Measurements from ENCODE around the gene XRRA1. TPM values are rescaled to one million over a fixed set of nuclear protein-coding genes. Genes with fewer than 3 reads are reported as not detected.

Gene XRRA1
- total RNA-seq, 1 experiment from 2014 or later: 10.4 TPM

DNA sequence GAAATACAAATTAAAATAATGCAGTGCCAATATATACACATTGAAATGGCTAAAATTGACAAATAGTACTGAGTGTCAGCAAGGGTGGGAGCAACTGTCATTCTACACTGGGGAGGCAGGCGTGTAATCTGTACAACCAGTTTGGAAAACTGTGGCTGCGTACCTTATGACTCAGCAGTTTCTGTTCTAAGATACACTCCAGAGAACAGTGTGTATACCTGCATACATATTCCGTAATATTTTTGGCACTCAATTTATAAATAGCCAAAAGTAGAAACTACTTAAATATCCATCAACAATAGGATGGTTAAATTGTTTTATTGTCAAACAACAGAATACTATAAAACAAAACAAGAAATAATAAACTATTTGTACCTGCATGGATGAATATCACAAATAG is 142.6 kb downstream of the XRRA1 start (continued):
- TF ChIP-seq FOXP1 (CRISPR knock-in tag; IDR thresholded peaks at IDR 0.05; ENCODE audit: borderline replicate concordance) (no peak), ZNF263 (CRISPR knock-in tag; IDR thresholded peaks at IDR 0.05; ENCODE audit: low read depth) (no peak), FOXK1 (CRISPR knock-in tag; IDR thresholded peaks at IDR 0.05) (no peak), CBFB (CRISPR knock-in tag; IDR thresholded peaks at IDR 0.05; ENCODE audit: low read depth) (no peak)
- TF ChIP-seq, protein P1, sequence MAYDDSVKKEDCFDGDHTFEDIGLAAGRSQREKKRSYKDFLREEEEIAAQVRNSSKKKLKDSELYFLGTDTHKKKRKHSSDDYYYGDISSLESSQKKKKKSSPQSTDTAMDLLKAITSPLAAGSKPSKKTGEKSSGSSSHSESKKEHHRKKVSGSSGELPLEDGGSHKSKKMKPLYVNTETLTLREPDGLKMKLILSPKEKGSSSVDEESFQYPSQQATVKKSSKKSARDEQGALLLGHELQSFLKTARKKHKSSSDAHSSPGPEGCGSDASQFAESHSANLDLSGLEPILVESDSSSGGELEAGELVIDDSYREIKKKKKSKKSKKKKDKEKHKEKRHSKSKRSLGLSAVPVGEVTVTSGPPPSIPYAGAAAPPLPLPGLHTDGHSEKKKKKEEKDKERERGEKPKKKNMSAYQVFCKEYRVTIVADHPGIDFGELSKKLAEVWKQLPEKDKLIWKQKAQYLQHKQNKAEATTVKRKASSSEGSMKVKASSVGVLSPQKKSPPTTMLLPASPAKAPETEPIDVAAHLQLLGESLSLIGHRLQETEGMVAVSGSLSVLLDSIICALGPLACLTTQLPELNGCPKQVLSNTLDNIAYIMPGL (CRISPR knock-in tag; IDR thresholded peaks at IDR 0.05): no peak
- TF ChIP-seq, protein P2, sequence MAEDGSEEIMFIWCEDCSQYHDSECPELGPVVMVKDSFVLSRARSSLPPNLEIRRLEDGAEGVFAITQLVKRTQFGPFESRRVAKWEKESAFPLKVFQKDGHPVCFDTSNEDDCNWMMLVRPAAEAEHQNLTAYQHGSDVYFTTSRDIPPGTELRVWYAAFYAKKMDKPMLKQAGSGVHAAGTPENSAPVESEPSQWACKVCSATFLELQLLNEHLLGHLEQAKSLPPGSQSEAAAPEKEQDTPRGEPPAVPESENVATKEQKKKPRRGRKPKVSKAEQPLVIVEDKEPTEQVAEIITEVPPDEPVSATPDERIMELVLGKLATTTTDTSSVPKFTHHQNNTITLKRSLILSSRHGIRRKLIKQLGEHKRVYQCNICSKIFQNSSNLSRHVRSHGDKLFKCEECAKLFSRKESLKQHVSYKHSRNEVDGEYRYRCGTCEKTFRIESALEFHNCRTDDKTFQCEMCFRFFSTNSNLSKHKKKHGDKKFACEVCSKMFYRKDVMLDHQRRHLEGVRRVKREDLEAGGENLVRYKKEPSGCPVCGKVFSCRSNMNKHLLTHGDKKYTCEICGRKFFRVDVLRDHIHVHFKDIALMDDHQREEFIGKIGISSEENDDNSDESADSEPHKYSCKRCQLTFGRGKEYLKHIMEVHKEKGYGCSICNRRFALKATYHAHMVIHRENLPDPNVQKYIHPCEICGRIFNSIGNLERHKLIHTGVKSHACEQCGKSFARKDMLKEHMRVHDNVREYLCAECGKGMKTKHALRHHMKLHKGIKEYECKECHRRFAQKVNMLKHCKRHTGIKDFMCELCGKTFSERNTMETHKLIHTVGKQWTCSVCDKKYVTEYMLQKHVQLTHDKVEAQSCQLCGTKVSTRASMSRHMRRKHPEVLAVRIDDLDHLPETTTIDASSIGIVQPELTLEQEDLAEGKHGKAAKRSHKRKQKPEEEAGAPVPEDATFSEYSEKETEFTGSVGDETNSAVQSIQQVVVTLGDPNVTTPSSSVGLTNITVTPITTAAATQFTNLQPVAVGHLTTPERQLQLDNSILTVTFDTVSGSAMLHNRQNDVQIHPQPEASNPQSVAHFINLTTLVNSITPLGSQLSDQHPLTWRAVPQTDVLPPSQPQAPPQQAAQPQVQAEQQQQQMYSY (CRISPR knock-in tag; IDR thresholded peaks at IDR 0.05): no peak

- Mint-ChIP-seq H3K9me3 (peaks cover 15% of the 10 kb centered on the region), H3K36me3 (peaks cover 45% of the 10 kb centered on the region), H3K27me3 (ENCODE audit: low read depth) (no peaks in the 10 kb centered on the region), H3K4me1 (peaks cover 4% of the 10 kb centered on the region; the same call in 1 of the 2 replicates), H3K27ac (no peak overlapping the region), H3K4me3 (no peak overlapping the region)
- no peak for DNase-seq (ENCODE audit: low spot score)
- ChIA-PET CTCF (interaction anchor here (1.0 kb wide), 1 partner anchor 89 kb away, joined by 3 read pairs; no protein-coding TSS in a partner anchor), POLR2A (no interaction called here)
- ATAC-seq: no peak
- TF ChIP-seq, protein P3, sequence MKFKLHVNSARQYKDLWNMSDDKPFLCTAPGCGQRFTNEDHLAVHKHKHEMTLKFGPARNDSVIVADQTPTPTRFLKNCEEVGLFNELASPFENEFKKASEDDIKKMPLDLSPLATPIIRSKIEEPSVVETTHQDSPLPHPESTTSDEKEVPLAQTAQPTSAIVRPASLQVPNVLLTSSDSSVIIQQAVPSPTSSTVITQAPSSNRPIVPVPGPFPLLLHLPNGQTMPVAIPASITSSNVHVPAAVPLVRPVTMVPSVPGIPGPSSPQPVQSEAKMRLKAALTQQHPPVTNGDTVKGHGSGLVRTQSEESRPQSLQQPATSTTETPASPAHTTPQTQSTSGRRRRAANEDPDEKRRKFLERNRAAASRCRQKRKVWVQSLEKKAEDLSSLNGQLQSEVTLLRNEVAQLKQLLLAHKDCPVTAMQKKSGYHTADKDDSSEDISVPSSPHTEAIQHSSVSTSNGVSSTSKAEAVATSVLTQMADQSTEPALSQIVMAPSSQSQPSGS (CRISPR knock-in tag; IDR thresholded peaks at IDR 0.05; ENCODE audit: borderline replicate concordance, low read depth): no peak
- TF ChIP-seq MXD4 (CRISPR knock-in tag; IDR thresholded peaks at IDR 0.05; ENCODE audit: borderline replicate concordance): no peak
- TF ChIP-seq RELA (CRISPR knock-in tag; IDR thresholded peaks at IDR 0.05; ENCODE audit: borderline replicate concordance): no peak
- no peak for TF ChIP-seq GABPB1 (CRISPR knock-in tag; IDR thresholded peaks at IDR 0.05)
- no peak for TF ChIP-seq CTCF (IDR thresholded peaks at IDR 0.05)
- no peak for TF ChIP-seq ZNF396 (CRISPR knock-in tag; IDR thresholded peaks at IDR 0.05; ENCODE audit: borderline replicate concordance)
- no peak for TF ChIP-seq SMAD3 (CRISPR knock-in tag; IDR thresholded peaks at IDR 0.05; ENCODE audit: borderline replicate concordance)
- TF ChIP-seq OVOL2 (CRISPR knock-in tag; IDR thresholded peaks at IDR 0.05; ENCODE audit: borderline replicate concordance): no peak
- TF ChIP-seq, protein P4, sequence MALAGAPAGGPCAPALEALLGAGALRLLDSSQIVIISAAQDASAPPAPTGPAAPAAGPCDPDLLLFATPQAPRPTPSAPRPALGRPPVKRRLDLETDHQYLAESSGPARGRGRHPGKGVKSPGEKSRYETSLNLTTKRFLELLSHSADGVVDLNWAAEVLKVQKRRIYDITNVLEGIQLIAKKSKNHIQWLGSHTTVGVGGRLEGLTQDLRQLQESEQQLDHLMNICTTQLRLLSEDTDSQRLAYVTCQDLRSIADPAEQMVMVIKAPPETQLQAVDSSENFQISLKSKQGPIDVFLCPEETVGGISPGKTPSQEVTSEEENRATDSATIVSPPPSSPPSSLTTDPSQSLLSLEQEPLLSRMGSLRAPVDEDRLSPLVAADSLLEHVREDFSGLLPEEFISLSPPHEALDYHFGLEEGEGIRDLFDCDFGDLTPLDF (CRISPR knock-in tag; IDR thresholded peaks at IDR 0.05): no peak
Measured at GRCh38 chr11:74791333-74792100, 157.4 kb downstream of the XRRA1 start.

Other genes with a start within 250 kb of the XRRA1 start
- 0.25 to 0.55 TPM (median 0.37 TPM) in 3 replicates for gene CHRDL2, start 217.7 kb downstream of the XRRA1 start, total RNA-seq (2021)
- 11.0 to 13.6 TPM (median 11.2 TPM) in 3 replicates for gene RNF169, start 200.2 kb downstream of the XRRA1 start, total RNA-seq (2021)
- 116 to 132 TPM (median 116 TPM) in 3 replicates for gene SPCS2, start 175 bp upstream of the XRRA1 start, total RNA-seq (2021)
- 13.5 to 16.4 TPM (median 15.9 TPM) in 3 replicates for gene NEU3, start 39.8 kb upstream of the XRRA1 start, total RNA-seq (2021)
- gene OR2AT4, start 147.8 kb upstream of the XRRA1 start, total RNA-seq (2021): 0.02 TPM in 1 of 3 replicates, not detected in the others
- 0.57 to 0.92 TPM (median 0.60 TPM) in 3 replicates for gene SLCO2B1, start 202.0 kb upstream of the XRRA1 start, total RNA-seq (2021)

Data from WTC11 (cell line).